T-helper 17 cell (primary cell): ENCODE results near the gene NEO1. TPM values are rescaled to one million over a fixed set of nuclear protein-coding genes. Genes with fewer than 3 reads are reported as not detected.

ENCODE experiments used
- ATAC-seq: fragments of 150-1000 bp; cut with Tn5 transposase; 2 replicates; pipeline ENCODE4 v1.10.0; 2021; ENCODE audit warnings: mild to moderate bottlenecking, moderate library complexity
- DNase-seq, 3 donors: peaks; one replicate each; pipeline versions ENCODE4 v3.0.0 to v3.0.0-alpha.2; 2020 to 2021
- H3K9me3 ChIP-seq: one replicate; pipeline ENCODE4 v1.7.0; 2013; ENCODE audit warnings: low read length, mild to moderate bottlenecking; ENCODE audit not compliant: control insufficient read depth, poor library complexity, severe bottlenecking
- H3K27ac Mint-ChIP-seq: one replicate; pipeline ENCODE4 v1.8.0; 2022; ENCODE audit warnings: mild to moderate bottlenecking, moderate library complexity, mixed read lengths
- H3K27me3 Mint-ChIP-seq: one replicate; pipeline ENCODE4 v1.8.0; 2022; ENCODE audit warnings: mixed read lengths
- H3K36me3 Mint-ChIP-seq: one replicate; pipeline ENCODE4 v1.8.0; 2022; ENCODE audit warnings: low read depth, mixed read lengths
- H3K4me1 Mint-ChIP-seq: one replicate; pipeline ENCODE4 v1.8.0; 2022; ENCODE audit warnings: mild to moderate bottlenecking, mixed read lengths
- H3K4me3 Mint-ChIP-seq: one replicate; pipeline ENCODE4 v1.8.0; 2022; ENCODE audit warnings: mild to moderate bottlenecking, moderate library complexity, mixed read lengths
- total RNA-seq, 4 donors: library from RNA in 2 of 4; stranded (reverse) in 2 of 4; gene quantifications; one replicate each; pipeline ENCODE4 v1.2.3 and lab custom pipeline; 2022 to 2026

The NEO1 gene
- total RNA-seq, 2 donors from 2014 or later: 21.9 to 22.9 TPM

DNA sequence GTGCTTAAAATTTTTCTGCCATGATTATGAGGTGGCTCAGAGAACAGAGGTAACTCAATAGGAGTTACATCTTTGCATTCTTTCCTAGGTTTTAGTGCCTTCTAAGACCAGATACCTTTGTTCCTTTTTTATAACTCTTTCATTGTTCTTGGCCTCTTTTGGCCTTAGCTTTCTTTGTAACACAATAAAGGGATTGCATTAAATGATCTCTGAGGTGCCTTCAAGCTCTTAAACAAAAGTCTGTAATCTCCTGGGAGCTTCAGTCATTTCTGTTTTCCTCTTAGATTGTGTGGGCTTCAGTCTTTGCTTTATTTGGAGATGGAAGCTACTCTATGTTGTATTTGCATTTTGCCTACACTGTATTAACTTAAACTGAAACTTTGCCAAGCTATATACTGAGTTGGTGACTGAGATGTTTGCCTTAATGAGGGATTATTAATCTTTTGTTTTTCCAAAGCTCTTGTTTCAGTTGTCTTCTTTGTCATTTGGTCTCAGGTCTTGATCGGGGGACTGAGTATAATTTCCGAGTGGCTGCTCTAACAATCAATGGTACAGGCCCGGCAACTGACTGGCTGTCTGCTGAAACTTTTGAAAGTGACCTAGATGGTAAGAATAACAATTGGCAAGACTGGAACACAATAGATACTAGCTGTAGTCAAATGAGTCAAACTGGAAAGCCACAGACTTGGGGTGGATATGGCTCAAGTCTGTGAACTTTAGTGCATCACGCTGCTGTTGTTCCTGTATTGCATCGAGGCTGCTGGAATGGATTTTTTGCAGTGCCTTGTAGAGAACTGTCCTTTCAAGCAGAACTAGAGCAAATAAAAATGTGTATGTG is 206.2 kb downstream of the NEO1 start:
- DNase-seq (no peak), ATAC-seq (no peak)
- no peaks in the 10 kb centered on the region for H3K27me3 Mint-ChIP-seq
- H3K4me1 Mint-ChIP-seq: peaks cover 5% of the 10 kb centered on the region
- peak overlapping the region; percentile 41 for H3K27ac Mint-ChIP-seq
- peaks cover 3% of the 10 kb centered on the region for H3K36me3 Mint-ChIP-seq
- peak overlapping the region; percentile 25 for H3K4me3 Mint-ChIP-seq
- no peaks in the 10 kb centered on the region for H3K9me3 ChIP-seq

DNA sequence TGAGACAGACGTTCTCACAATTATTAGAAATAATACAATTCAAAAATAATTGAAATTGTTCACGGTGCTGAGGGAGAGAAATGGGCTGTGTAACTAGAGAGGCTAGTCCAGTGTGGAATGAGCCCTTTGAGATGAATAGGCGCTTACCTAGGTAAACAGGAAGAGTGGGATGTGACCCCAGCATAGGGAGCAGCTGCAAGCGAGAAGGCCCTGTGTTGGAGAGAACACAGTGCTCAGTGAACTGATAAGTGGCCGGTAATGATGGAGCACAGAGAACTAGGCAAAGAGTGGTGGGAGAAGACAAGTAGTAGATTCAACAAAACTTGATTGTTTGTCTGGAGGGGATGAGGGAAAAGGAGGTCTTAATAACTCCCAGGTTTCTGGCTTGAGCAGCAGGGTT is 212.6 kb downstream of the NEO1 start:
- ATAC-seq (no peak), DNase-seq (no peak)
- H3K27me3 Mint-ChIP-seq: no peaks in the 10 kb centered on the region
- H3K9me3 ChIP-seq: no peaks in the 10 kb centered on the region
- H3K4me1 Mint-ChIP-seq: peaks cover 8% of the 10 kb centered on the region
- H3K36me3 Mint-ChIP-seq: no peaks in the 10 kb centered on the region
- H3K27ac Mint-ChIP-seq: peak overlapping the region; percentile 62
- no peak overlapping the region for H3K4me3 Mint-ChIP-seq

DNA sequence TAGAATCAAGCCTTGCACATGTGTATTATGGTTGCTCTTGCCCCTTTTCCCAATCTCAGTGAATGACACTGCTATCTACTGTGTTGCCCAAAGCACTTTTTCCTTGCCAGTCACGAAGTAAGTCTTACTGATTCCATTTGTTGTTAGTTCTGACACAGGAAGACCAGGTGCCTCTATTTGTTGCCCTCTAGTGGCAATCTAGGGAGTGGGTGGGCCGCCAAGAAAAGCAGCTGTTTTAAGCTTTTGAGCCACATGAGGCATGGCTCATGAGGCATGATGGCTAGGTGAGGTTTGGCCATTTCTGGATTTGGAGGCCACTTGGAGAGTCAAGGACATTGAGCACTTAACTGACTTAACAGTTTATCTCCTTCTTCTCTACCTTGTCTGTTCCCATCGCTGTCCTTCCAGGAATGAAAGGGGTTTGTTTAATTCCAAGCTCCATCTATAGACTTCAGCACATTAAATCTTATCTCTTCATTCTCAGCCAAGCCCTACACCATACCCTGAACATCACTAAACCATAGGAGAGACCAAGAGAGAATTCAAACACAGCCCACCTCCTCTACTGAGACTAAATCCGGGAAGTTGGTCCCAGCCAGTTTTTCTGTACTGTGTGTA is 213.4 kb downstream of the NEO1 start:
- no peak overlapping the region for H3K27ac Mint-ChIP-seq
- peak; percentile 85 for ATAC-seq
- no peak overlapping the region for H3K4me3 Mint-ChIP-seq
- no peaks in the 10 kb centered on the region for H3K36me3 Mint-ChIP-seq
- DNase-seq: peak; percentile 12 to 48 (median 23)
- no peaks in the 10 kb centered on the region for H3K9me3 ChIP-seq
- peaks cover 8% of the 10 kb centered on the region for H3K4me1 Mint-ChIP-seq
- H3K27me3 Mint-ChIP-seq: no peaks in the 10 kb centered on the region

DNA sequence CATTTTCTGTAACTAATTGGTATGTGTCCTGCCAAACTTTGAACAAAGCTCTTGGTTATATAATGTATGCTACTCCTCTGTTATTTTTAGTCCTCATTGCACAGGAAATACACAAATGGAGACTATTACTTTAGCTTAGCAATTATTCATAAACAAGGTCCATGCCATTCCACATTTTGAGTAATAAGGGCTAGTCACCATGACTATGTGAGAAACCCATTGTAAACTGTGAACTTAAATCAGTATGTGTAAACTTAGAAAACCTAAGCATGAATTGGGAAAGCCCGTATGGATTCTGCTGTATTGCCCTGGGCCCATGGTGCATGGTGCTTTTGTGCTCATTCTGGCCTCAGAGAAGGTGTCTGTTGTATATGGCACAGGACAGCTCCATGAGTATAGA is 216.2 kb downstream of the NEO1 start:
- no peaks in the 10 kb centered on the region for H3K9me3 ChIP-seq
- no peak for ATAC-seq
- Mint-ChIP-seq H3K4me3 (no peak overlapping the region), H3K27me3 (no peaks in the 10 kb centered on the region), H3K4me1 (peaks cover 11% of the 10 kb centered on the region), H3K36me3 (no peaks in the 10 kb centered on the region), H3K27ac (no peak overlapping the region)
- DNase-seq: no peak

DNA sequence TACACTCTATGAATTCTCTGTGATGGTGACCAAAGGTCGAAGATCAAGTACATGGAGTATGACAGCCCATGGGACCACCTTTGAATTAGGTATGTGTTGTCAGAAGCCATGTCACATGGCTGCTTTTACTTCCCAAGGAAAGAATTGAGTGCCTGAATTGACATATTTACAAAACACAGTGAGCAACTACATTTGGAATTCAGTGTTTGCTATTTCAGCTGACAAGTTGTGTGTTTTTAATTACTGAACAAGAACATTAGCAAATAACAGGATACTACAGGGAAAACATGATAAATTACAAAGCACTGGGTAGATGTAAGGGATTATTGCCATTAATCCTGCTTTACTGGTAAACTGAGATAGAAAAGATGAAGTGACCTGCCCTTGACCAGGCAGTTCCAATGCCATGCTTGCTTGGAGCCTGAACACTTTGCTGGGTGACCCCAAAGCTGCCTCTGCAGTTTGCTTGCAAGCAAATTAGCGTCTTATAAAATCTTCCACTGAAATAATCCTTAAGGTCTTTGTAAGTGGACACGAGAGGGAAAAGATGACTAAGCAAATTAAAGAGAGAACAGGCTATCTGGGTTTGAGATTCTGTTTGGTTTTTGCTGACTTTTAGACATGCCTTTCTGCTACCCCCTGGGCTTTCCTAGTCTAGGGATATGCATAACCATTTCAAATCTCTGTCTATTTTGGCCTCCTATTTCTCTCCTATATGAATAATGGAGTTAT is 218.3 kb downstream of the NEO1 start:
- no peak overlapping the region for H3K27ac Mint-ChIP-seq
- no peaks in the 10 kb centered on the region for H3K36me3 Mint-ChIP-seq
- DNase-seq (no peak), ATAC-seq (no peak)
- peaks cover 3% of the 10 kb centered on the region for H3K4me1 Mint-ChIP-seq
- no peaks in the 10 kb centered on the region for H3K27me3 Mint-ChIP-seq
- no peak overlapping the region for H3K4me3 Mint-ChIP-seq
- H3K9me3 ChIP-seq: no peaks in the 10 kb centered on the region

DNA sequence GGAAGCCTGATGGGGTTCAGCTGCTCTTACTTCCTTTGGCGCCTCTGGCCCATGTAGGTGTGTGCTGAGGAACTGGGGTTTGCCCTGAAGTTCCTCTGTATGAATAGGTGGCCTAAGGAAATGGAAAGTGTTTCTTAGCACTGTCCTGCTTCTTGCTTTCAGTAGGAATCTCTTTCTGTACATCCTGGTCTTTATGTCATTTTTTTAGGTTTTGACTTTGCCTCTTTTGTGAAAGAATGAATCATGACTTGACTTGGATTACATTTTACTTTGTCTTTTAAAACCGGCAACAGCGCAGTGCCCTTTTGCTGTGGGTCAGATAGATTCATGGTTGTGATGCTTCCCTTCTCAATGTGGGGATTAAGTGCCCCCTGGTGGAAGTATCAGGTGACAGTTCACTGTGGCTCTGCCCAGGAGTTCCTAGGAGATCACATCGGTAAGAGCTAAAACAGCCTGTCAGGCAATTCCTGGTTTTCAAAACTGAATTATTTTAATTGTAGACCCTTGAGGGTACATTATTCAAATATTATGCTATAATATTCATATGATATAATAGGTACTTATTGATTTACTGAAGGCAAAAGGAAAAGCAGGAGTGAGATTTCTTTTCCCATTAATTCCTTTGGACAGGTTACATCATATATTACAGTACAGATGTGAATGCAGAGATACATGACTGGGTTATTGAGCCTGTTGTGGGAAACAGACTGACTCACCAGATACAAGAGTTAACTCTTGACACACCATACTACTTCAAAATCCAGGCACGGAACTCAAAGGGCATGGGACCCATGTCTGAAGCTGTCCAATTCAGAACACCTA is 221.1 kb downstream of the NEO1 start:
- ATAC-seq (peak; percentile 75), DNase-seq (peak in 2 of 3 donors; percentile 10 to 20)
- H3K27ac Mint-ChIP-seq: peak overlapping the region; percentile 32
- no peaks in the 10 kb centered on the region for H3K9me3 ChIP-seq
- H3K4me1 Mint-ChIP-seq: peaks cover 2% of the 10 kb centered on the region
- no peaks in the 10 kb centered on the region for H3K27me3 Mint-ChIP-seq
- peak overlapping the region; percentile 9 for H3K4me3 Mint-ChIP-seq
- H3K36me3 Mint-ChIP-seq: no peaks in the 10 kb centered on the region

DNA sequence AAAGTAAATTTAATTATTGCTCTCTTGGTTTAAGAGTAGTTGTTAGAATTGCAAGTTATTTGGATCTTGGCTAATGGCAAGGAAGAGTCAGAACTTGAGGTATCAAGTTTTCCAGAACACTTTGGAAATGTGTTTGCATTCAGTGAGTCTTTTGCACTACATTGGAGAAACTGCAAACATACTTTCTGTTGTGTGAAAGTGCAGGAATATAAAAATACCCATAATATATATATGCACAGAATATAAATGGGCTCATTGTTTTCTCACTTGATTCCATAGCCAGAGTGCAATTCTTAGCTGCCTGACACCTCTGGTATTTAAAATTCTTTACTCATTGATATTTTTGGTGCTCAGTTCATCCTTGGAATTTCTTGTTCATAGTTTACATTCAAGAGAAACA is 223.6 kb downstream of the NEO1 start:
- ATAC-seq (no peak), DNase-seq (no peak)
- no peaks in the 10 kb centered on the region for H3K9me3 ChIP-seq
- Mint-ChIP-seq H3K27ac (no peak overlapping the region), H3K4me3 (no peak overlapping the region), H3K4me1 (peaks cover 2% of the 10 kb centered on the region), H3K36me3 (no peaks in the 10 kb centered on the region), H3K27me3 (no peaks in the 10 kb centered on the region)

DNA sequence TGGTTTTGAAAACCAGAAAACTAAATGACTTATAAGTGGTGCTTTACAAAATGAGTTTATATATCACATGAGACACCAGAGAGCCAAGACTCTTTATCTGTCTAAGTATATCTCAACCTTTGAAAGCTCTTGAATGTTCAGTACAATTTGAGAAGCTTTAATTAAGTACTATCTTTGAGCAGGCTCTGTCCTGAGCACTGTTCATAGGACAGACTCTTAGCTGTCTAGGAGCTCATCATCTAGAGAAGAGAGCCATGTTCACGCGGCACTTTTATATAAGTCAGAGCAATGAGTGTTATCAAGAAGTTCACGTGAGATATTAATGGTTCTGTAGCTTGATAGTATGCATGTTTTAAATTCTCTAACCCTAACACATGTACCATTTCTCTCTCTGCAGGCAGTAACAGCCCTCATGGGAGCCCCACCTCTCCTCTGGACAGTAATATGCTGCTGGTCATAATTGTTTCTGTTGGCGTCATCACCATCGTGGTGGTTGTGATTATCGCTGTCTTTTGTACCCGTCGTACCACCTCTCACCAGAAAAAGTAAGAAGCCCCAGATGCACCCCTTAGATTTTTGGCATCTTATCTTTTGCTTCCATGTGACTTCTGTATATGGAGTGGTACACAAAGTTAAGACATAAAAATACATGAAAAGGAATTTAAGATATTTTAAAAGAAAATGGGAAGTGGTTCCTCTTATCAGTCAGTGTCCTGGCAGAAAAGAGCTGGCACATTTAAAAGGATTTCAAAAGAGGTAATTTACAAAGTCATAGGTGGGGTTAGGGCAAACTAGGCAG is 230.5 kb downstream of the NEO1 start:
- H3K9me3 ChIP-seq: no peaks in the 10 kb centered on the region
- peaks cover 18% of the 10 kb centered on the region for H3K36me3 Mint-ChIP-seq
- DNase-seq (no peak), ATAC-seq (no peak)
- H3K4me1 Mint-ChIP-seq: peaks cover 9% of the 10 kb centered on the region
- no peak overlapping the region for H3K27ac Mint-ChIP-seq
- no peaks in the 10 kb centered on the region for H3K27me3 Mint-ChIP-seq
- no peak overlapping the region for H3K4me3 Mint-ChIP-seq

DNA sequence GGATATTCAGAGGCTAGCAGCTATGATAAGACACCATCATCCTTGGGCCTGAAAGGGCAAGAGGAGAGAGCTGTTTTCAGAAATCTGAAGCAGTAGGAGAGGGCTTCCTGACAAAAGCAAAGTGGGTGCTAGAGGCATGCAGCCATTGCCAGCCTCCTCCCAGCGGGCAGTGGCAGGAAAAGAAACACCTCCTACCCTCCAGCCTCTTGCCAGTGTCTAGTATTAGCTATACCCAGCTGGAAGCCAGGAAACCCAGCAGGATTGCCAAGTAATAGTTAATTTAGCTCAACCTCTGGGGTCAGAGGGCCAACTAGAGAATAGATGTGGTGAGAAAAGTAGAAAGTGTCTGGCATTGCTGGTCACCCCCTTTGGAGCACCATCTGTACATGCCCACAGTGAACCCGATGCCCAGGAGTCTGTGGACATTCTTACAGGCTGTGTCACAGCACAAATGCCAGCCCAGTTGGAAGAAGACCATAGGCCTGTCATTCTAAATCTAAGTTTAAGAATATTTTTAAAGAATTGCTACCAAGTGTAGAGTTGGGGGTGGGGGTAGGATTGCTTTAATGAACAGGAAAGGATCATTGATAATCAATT is 231.2 kb downstream of the NEO1 start:
- DNase-seq (no peak), ATAC-seq (no peak)
- H3K27me3 Mint-ChIP-seq: no peaks in the 10 kb centered on the region
- peaks cover 9% of the 10 kb centered on the region for H3K4me1 Mint-ChIP-seq
- peaks cover 18% of the 10 kb centered on the region for H3K36me3 Mint-ChIP-seq
- no peaks in the 10 kb centered on the region for H3K9me3 ChIP-seq
- no peak overlapping the region for H3K4me3 Mint-ChIP-seq
- no peak overlapping the region for H3K27ac Mint-ChIP-seq

DNA sequence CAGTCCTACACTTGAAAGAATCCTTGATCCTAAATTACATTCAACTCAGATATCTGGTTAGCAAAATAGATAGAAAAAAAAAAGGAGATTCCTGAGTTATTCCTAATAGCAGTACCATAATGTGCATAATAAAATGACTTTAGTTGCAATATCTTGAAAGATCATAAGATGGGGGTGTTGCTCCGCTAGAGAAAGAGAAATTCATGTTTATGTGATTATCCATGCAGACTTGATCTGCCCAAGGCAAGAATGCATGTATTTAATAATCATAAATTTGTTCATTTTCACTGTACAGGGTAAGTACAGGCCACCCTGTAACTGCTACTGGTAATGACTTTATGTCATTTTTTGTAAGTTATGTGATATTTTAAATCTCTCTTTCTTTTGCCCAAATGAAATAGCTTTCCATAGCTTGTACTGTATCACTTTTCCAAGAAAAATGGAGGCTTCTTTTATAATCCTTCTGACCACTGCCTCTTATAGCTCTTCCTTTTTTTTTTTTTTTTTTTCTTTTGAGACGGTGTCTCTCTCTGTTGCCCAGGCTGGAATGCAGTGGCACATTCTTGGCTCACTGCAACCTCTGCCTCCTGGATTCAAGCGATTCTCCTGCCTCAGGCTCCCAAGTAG is 231.9 kb downstream of the NEO1 start:
- no peak for ATAC-seq
- no peak overlapping the region for H3K4me3 Mint-ChIP-seq
- no peaks in the 10 kb centered on the region for H3K9me3 ChIP-seq
- H3K27me3 Mint-ChIP-seq: no peaks in the 10 kb centered on the region
- peaks cover 9% of the 10 kb centered on the region for H3K4me1 Mint-ChIP-seq
- H3K27ac Mint-ChIP-seq: no peak overlapping the region
- DNase-seq: no peak
- H3K36me3 Mint-ChIP-seq: peaks cover 24% of the 10 kb centered on the region

DNA sequence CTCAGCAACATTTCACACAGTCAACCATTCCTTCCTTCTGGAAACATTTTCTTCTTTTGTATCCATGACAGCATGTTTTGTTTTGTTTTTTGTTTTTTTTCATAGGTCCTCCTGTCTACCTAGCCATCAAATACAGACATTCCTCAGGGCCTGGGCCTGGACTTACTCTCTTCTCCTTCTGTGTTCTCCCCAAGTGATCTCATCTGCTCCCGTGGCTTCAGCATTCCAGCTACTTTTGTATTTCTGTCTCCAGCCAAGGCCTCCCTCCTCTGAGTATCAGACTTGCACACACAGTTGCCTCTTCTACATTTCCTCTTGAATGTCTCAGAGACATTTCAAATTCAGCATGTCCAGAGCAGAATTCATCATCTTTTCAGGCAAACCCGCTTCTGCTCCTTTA is 234.0 kb downstream of the NEO1 start:
- no peaks in the 10 kb centered on the region for H3K9me3 ChIP-seq
- peaks cover 25% of the 10 kb centered on the region for H3K36me3 Mint-ChIP-seq
- H3K27ac Mint-ChIP-seq: peak overlapping the region; percentile 67
- no peak for DNase-seq
- H3K4me1 Mint-ChIP-seq: peaks cover 9% of the 10 kb centered on the region
- no peak for ATAC-seq
- no peak overlapping the region for H3K4me3 Mint-ChIP-seq
- no peaks in the 10 kb centered on the region for H3K27me3 Mint-ChIP-seq

DNA sequence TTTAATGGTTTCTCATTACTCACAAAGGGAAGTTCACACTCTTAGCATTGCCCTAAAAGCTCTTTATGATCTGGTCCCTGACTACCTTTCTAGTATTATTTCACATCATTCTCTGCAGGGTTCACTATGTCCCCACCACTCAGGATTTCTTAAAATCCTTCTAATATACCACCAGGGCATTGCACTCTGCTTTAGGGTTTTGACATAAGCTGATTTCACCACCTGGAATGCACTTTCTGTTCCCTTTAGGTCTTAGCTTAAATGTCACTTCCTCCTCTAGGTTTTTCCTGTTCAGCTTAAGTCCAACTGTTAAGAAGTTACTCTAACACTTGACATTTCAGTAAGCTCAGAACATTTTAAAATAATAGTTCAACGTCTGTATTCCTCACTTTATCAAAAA is 234.8 kb downstream of the NEO1 start:
- no peak overlapping the region for H3K4me3 Mint-ChIP-seq
- H3K36me3 Mint-ChIP-seq: peaks cover 23% of the 10 kb centered on the region
- DNase-seq: no peak
- no peaks in the 10 kb centered on the region for H3K27me3 Mint-ChIP-seq
- H3K4me1 Mint-ChIP-seq: peaks cover 9% of the 10 kb centered on the region
- no peaks in the 10 kb centered on the region for H3K9me3 ChIP-seq
- H3K27ac Mint-ChIP-seq: no peak overlapping the region
- no peak for ATAC-seq
